Measurements from ENCODE around the gene ARMH3. TPM values are rescaled to one million over a fixed set of nuclear protein-coding genes. Genes with fewer than 3 reads are reported as not detected.
A peak's percentile ranks its signal among the peaks of the same experiment; 100 is the strongest.

Gene ARMH3
- total RNA-seq, 1 experiment from 2014 or later: 3.7 TPM

DNA sequence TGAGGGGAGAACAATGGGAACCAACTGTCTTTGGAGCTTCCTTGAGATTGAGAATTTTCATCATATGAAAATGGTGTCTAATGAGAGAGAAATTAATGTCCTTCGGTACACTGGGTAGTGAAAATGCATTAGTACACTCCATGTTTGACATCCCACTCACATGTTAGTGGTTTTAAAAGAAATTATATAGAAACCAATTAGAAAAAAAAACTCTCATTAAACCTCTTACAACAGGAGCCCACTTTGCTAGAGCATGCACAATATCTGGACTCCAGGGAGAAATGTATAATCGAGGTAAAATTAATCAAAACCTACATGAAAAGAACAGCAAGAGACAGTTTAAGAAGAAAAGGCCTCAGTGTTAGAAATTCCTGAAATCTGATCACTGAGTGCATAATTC is 133.1 kb downstream of the ARMH3 start:
- no peak overlapping the region for H2AFZ ChIP-seq (ENCODE audit: low read length)
- H3K27ac ChIP-seq (ENCODE audit: low read length): no peak overlapping the region
- H3K79me2 ChIP-seq (ENCODE audit: low read length): no peaks in the 10 kb centered on the region
- H3K36me3 ChIP-seq (ENCODE audit: insufficient read depth, low read length): no peaks in the 10 kb centered on the region
- H4K20me1 ChIP-seq (ENCODE audit: insufficient read depth, low read depth, low read length): no peaks in the 10 kb centered on the region
- H3K4me2 ChIP-seq (ENCODE audit: low read depth, low read length, poor library complexity, severe bottlenecking): no peak overlapping the region
- no peak for DNase-seq
- peaks cover 10% of the 10 kb centered on the region for H3K4me1 ChIP-seq (ENCODE audit: low read length)
- H3K9me3 ChIP-seq (ENCODE audit: low read length): no peaks in the 10 kb centered on the region
- no peak overlapping the region for H3K9ac ChIP-seq (ENCODE audit: low read length)
- H3K4me3 ChIP-seq (ENCODE audit: low read length): no peak overlapping the region
- H3K27me3 ChIP-seq (ENCODE audit: low read length): no peaks in the 10 kb centered on the region
- H3K9me2 ChIP-seq (replicated peaks; ENCODE audit: insufficient read depth, low read length): no peaks in the 10 kb centered on the region

- peaks cover 10% of the 10 kb centered on the region for H3K4me1 ChIP-seq (ENCODE audit: low read length)
Measured at GRCh38 chr10:101920546-101920945, 135.4 kb downstream of the ARMH3 start.

GRCh38 chr10:101919026-101919770 is 136.8 kb downstream of the ARMH3 start:
- H3K4me2 ChIP-seq (ENCODE audit: low read depth, low read length, poor library complexity, severe bottlenecking): no peak overlapping the region
- H3K4me3 ChIP-seq (ENCODE audit: low read length): no peak overlapping the region

More at GRCh38 chr10:101920546-101920945, 135.4 kb downstream of the ARMH3 start:
- H3K9me2 ChIP-seq (replicated peaks; ENCODE audit: insufficient read depth, low read length): no peaks in the 10 kb centered on the region
- DNase-seq: no peak
- H3K9ac ChIP-seq (ENCODE audit: low read length): no peak overlapping the region
- no peak overlapping the region for H3K4me2 ChIP-seq (ENCODE audit: low read depth, low read length, poor library complexity, severe bottlenecking)
- no peak overlapping the region for H3K4me3 ChIP-seq (ENCODE audit: low read length)
- H3K27me3 ChIP-seq (ENCODE audit: low read length): no peaks in the 10 kb centered on the region
- H3K79me2 ChIP-seq (ENCODE audit: low read length): no peaks in the 10 kb centered on the region
- no peaks in the 10 kb centered on the region for H3K36me3 ChIP-seq (ENCODE audit: insufficient read depth, low read length)
- no peak overlapping the region for H3K27ac ChIP-seq (ENCODE audit: low read length)
- H4K20me1 ChIP-seq (ENCODE audit: insufficient read depth, low read depth, low read length): no peaks in the 10 kb centered on the region
- H2AFZ ChIP-seq (ENCODE audit: low read length): no peak overlapping the region
- H3K9me3 ChIP-seq (ENCODE audit: low read length): no peaks in the 10 kb centered on the region

DNA sequence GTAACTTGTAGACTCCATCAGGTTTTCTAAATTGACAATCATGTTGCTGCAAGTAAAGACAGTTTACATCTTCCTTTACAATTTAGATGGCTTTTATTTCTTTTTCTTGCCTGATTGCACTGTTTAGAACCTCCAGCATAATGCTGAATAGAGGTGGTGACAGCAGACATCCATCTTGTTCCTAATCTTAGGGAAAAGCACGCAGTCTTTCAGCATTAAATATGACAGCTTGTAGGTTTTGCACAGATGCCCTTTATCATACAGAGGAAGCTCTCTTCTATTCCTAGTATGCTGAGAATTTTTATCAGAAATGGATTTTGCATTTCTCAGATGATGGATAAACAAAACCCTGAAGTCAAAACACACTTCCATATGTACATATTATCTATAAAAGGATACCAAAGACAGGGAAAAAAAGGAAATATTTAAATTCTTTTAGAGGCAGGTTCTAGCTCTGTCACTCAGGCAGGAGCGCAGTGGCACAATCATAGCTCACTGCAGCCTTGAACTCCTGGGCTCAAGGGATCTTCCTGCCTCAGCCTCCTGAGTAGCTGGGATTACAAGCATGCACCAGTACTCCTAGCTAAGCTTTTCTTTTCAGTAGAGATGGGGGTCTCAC is 143.3 kb downstream of the ARMH3 start:
- no peak for DNase-seq

More at GRCh38 chr10:101919026-101919770, 136.8 kb downstream of the ARMH3 start:
- no peaks in the 10 kb centered on the region for H3K9me3 ChIP-seq (ENCODE audit: low read length)
- H4K20me1 ChIP-seq (ENCODE audit: insufficient read depth, low read depth, low read length): no peaks in the 10 kb centered on the region
- H3K9me2 ChIP-seq (replicated peaks; ENCODE audit: insufficient read depth, low read length): no peaks in the 10 kb centered on the region
- no peaks in the 10 kb centered on the region for H3K36me3 ChIP-seq (ENCODE audit: insufficient read depth, low read length)
- H3K27ac ChIP-seq (ENCODE audit: low read length): no peak overlapping the region
- H2AFZ ChIP-seq (ENCODE audit: low read length): no peak overlapping the region
- no peak for DNase-seq
- no peaks in the 10 kb centered on the region for H3K27me3 ChIP-seq (ENCODE audit: low read length)
- no peak overlapping the region for H3K9ac ChIP-seq (ENCODE audit: low read length)
- no peaks in the 10 kb centered on the region for H3K79me2 ChIP-seq (ENCODE audit: low read length)
- peaks cover 10% of the 10 kb centered on the region for H3K4me1 ChIP-seq (ENCODE audit: low read length)

DNA sequence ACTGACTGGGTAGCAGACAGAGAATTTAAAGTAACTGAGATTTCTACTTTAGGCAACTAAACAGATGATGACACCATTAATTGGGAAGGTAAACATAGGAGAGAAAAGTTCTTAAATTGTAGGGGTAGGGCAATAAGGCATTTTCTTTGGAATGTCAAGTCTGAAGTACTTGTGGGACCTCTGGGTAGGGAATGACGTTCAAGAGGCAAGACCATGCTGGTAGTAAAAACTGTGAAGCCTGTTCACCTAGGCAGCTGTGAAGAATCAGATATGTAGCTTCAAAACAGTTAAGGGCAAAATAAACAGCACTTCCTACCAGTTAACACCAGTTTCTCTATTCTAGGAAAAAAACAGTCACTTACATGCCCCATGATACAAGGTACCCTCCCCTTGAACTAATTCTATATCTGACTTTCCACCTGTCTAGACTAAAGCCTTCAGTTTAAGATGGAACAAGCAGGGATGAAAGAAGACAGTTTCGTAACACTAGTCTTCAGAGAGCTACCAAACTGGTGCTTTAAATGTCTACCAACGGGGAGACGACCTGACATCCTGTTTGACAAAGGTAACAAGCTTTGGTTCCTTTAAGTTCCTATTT is 149.3 kb downstream of the ARMH3 start:
- no peak for DNase-seq
- H3K4me2 ChIP-seq (ENCODE audit: low read depth, low read length, poor library complexity, severe bottlenecking): no peak overlapping the region
- no peak overlapping the region for H3K27ac ChIP-seq (ENCODE audit: low read length)
- no peaks in the 10 kb centered on the region for H4K20me1 ChIP-seq (ENCODE audit: insufficient read depth, low read depth, low read length)
- H3K4me1 ChIP-seq (ENCODE audit: low read length): peaks cover 36% of the 10 kb centered on the region
- no peaks in the 10 kb centered on the region for H3K9me3 ChIP-seq (ENCODE audit: low read length)
- no peaks in the 10 kb centered on the region for H3K27me3 ChIP-seq (ENCODE audit: low read length)
- H3K9me2 ChIP-seq (replicated peaks; ENCODE audit: insufficient read depth, low read length): no peaks in the 10 kb centered on the region
- no peak overlapping the region for H3K9ac ChIP-seq (ENCODE audit: low read length)
- H3K79me2 ChIP-seq (ENCODE audit: low read length): no peaks in the 10 kb centered on the region
- no peaks in the 10 kb centered on the region for H3K36me3 ChIP-seq (ENCODE audit: insufficient read depth, low read length)
- H2AFZ ChIP-seq (ENCODE audit: low read length): no peak overlapping the region
- no peak overlapping the region for H3K4me3 ChIP-seq (ENCODE audit: low read length)

More for the DNA sequence above, 143.3 kb downstream of the ARMH3 start:
- Histone ChIP-seq H3K4me3 (ENCODE audit: low read length) (no peak overlapping the region), H3K4me1 (ENCODE audit: low read length) (peaks cover 11% of the 10 kb centered on the region), H4K20me1 (ENCODE audit: insufficient read depth, low read depth, low read length) (no peaks in the 10 kb centered on the region), H3K9ac (ENCODE audit: low read length) (no peak overlapping the region), H2AFZ (ENCODE audit: low read length) (no peak overlapping the region), H3K9me3 (ENCODE audit: low read length) (no peaks in the 10 kb centered on the region), H3K27ac (ENCODE audit: low read length) (no peak overlapping the region), H3K36me3 (ENCODE audit: insufficient read depth, low read length) (no peaks in the 10 kb centered on the region), H3K27me3 (ENCODE audit: low read length) (no peaks in the 10 kb centered on the region), H3K9me2 (replicated peaks; ENCODE audit: insufficient read depth, low read length) (no peaks in the 10 kb centered on the region), H3K4me2 (ENCODE audit: low read depth, low read length, poor library complexity, severe bottlenecking) (no peak overlapping the region), H3K79me2 (ENCODE audit: low read length) (no peaks in the 10 kb centered on the region)

GRCh38 chr10:101905251-101905650 is 150.7 kb downstream of the ARMH3 start:
- H3K27ac ChIP-seq (ENCODE audit: low read length): no peak overlapping the region

DNA sequence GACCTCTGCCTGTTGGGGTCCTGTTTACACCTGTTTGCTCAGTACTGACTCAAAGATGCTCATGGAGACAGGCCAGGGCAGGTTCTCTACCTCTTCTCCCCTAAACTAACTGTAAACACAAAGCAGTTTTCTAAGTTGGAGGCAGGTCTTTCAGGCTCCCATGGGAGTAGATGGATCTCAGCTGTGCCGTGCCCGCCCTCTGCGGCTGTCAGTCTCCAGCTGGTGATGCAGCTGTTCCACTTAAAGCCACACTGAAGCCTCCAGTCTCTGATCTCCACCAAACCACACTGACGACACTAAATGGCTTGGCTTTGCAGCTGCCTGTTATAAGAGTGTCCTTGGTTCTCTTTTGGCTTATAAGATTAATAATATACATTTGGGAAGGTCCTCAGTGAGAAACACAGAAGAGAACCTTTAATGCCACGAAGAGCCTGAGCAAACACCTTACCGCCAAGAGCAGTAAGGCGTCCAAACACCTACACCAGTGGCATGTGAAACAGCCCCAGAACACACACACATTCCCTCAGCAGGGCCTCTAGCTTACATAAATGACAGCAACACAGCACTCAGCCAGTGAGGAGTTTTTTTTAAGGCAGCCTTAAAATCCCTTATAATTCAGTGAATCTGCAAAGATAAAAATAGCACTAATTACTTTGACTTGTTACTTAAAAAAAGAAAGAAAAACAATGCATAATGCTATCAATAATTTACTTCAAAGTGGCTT is 152.0 kb downstream of the ARMH3 start:
- DNase-seq: peak; percentile 60
- Histone ChIP-seq H3K36me3 (ENCODE audit: insufficient read depth, low read length) (no peaks in the 10 kb centered on the region), H3K4me3 (ENCODE audit: low read length) (no peak overlapping the region), H4K20me1 (ENCODE audit: insufficient read depth, low read depth, low read length) (no peaks in the 10 kb centered on the region), H3K9me2 (replicated peaks; ENCODE audit: insufficient read depth, low read length) (no peaks in the 10 kb centered on the region), H2AFZ (ENCODE audit: low read length) (no peak overlapping the region), H3K27me3 (ENCODE audit: low read length) (no peaks in the 10 kb centered on the region), H3K4me1 (ENCODE audit: low read length) (peaks cover 39% of the 10 kb centered on the region), H3K4me2 (ENCODE audit: low read depth, low read length, poor library complexity, severe bottlenecking) (no peak overlapping the region), H3K9me3 (ENCODE audit: low read length) (no peaks in the 10 kb centered on the region), H3K9ac (ENCODE audit: low read length) (no peak overlapping the region), H3K79me2 (ENCODE audit: low read length) (no peaks in the 10 kb centered on the region), H3K27ac (ENCODE audit: low read length) (peak overlapping the region; percentile 34; the same call in 1 of the 2 replicates)

More at GRCh38 chr10:101905251-101905650, 150.7 kb downstream of the ARMH3 start:
- H3K4me3 ChIP-seq (ENCODE audit: low read length): no peak overlapping the region
- H3K79me2 ChIP-seq (ENCODE audit: low read length): no peaks in the 10 kb centered on the region
- no peaks in the 10 kb centered on the region for H3K36me3 ChIP-seq (ENCODE audit: insufficient read depth, low read length)
- no peaks in the 10 kb centered on the region for H3K9me2 ChIP-seq (replicated peaks; ENCODE audit: insufficient read depth, low read length)
- peaks cover 45% of the 10 kb centered on the region for H3K4me1 ChIP-seq (ENCODE audit: low read length)
- no peaks in the 10 kb centered on the region for H4K20me1 ChIP-seq (ENCODE audit: insufficient read depth, low read depth, low read length)
- no peak overlapping the region for H3K9ac ChIP-seq (ENCODE audit: low read length)
- H3K4me2 ChIP-seq (ENCODE audit: low read depth, low read length, poor library complexity, severe bottlenecking): no peak overlapping the region
- no peaks in the 10 kb centered on the region for H3K27me3 ChIP-seq (ENCODE audit: low read length)
- H3K9me3 ChIP-seq (ENCODE audit: low read length): no peaks in the 10 kb centered on the region
- no peak overlapping the region for H2AFZ ChIP-seq (ENCODE audit: low read length)
- no peak for DNase-seq

- H3K27me3 ChIP-seq (ENCODE audit: low read length): no peaks in the 10 kb centered on the region
- no peaks in the 10 kb centered on the region for H4K20me1 ChIP-seq (ENCODE audit: insufficient read depth, low read depth, low read length)
- no peak overlapping the region for H3K4me2 ChIP-seq (ENCODE audit: low read depth, low read length, poor library complexity, severe bottlenecking)
- H3K4me1 ChIP-seq (ENCODE audit: low read length): peaks cover 34% of the 10 kb centered on the region
- H3K36me3 ChIP-seq (ENCODE audit: insufficient read depth, low read length): no peaks in the 10 kb centered on the region
- no peaks in the 10 kb centered on the region for H3K9me3 ChIP-seq (ENCODE audit: low read length)
- H3K79me2 ChIP-seq (ENCODE audit: low read length): no peaks in the 10 kb centered on the region
- H3K4me3 ChIP-seq (ENCODE audit: low read length): no peak overlapping the region
- H3K9me2 ChIP-seq (replicated peaks; ENCODE audit: insufficient read depth, low read length): no peaks in the 10 kb centered on the region
- H3K27ac ChIP-seq (ENCODE audit: low read length): no peak overlapping the region
- H2AFZ ChIP-seq (ENCODE audit: low read length): no peak overlapping the region
- no peak overlapping the region for H3K9ac ChIP-seq (ENCODE audit: low read length)
- no peak for DNase-seq
Measured at GRCh38 chr10:101902820-101903145, 153.2 kb downstream of the ARMH3 start.

Measured in Karpas-422 (cell line).